ENCODE data around the gene CHADL.

The CHADL gene

GRCh38 chr22:41254230-41254629 lies 13.5 kb upstream of the CHADL start:
- no peak for DNase-seq

GRCh38 chr22:41252365-41252764 lies 11.6 kb upstream of the CHADL start:
- DNase-seq = no peak

- DNase-seq = no peak
Measured at GRCh38 chr22:41250127-41250526, 9.4 kb upstream of the CHADL start.

GRCh38 chr22:41249442-41249841 lies 8.7 kb upstream of the CHADL start:
- DNase-seq = no peak

GRCh38 chr22:41248758-41249157 lies 8.0 kb upstream of the CHADL start:
- no peak for DNase-seq

- DNase-seq = no peak
Measured at GRCh38 chr22:41248314-41248713, 7.6 kb upstream of the CHADL start.

GRCh38 chr22:41247703-41248102 lies 7.0 kb upstream of the CHADL start:
- DNase-seq = no peak

- DNase-seq = no peak
Measured at GRCh38 chr22:41245917-41246499, 5.3 kb upstream of the CHADL start.

GRCh38 chr22:41243361-41243760 lies 2.6 kb upstream of the CHADL start:
- DNase-seq = no peak

- DNase-seq = no peak
Measured at GRCh38 chr22:41242396-41243117, 1.8 kb upstream of the CHADL start.

- no peak for DNase-seq
Measured at GRCh38 chr22:41241133-41241676, 474 bp upstream of the CHADL start.

GRCh38 chr22:41239443-41240128 lies 1.1 kb downstream of the CHADL start:
- DNase-seq = no peak

- no peak for DNase-seq
Measured at GRCh38 chr22:41238570-41239442, 1.9 kb downstream of the CHADL start.

- no peak for DNase-seq
Measured at GRCh38 chr22:41237707-41238569, 2.8 kb downstream of the CHADL start.

- no peak for DNase-seq
Measured at GRCh38 chr22:41237036-41237706, 3.6 kb downstream of the CHADL start.

GRCh38 chr22:41234815-41235695 lies 5.7 kb downstream of the CHADL start:
- no peak for DNase-seq

GRCh38 chr22:41231369-41231768 lies 9.4 kb downstream of the CHADL start:
- no peak for DNase-seq

GRCh38 chr22:41230401-41230785 lies 10.3 kb downstream of the CHADL start:
- DNase-seq = no peak

- DNase-seq = no peak
Measured at GRCh38 chr22:41229730-41230400, 10.9 kb downstream of the CHADL start.

- DNase-seq = no peak
Measured at GRCh38 chr22:41229215-41229614, 11.5 kb downstream of the CHADL start.
